HG02938 (cell line): ENCODE data around the gene NECAP2.

Source experiments
- ATAC-seq: cut with Tn5 transposase; IDR thresholded peaks from one replicate; pipeline ENCODE4 v1.9.1; 2021; ENCODE audit warnings: mild to moderate bottlenecking, moderate library complexity; ENCODE audit not compliant: unreplicated experiment

NECAP2 gene

GRCh38 chr1:16440470-16441281, at the start of gene NECAP2:
Gene NECAP2, plus strand, starts transcription at chr1:16440724. Its CDS starts 38 bp downstream, at chr1:16440762.
- peak; percentile 73 for ATAC-seq

GRCh38 chr1:16391411-16391810, 49.1 kb upstream of the NECAP2 start:
- no peak for ATAC-seq

GRCh38 chr1:16392740-16393569, 47.6 kb upstream of the NECAP2 start:
- no peak for ATAC-seq

- no peak for ATAC-seq
These were observed 46.7 kb upstream of the NECAP2 start for GRCh38 chr1:16393570-16394521.

GRCh38 chr1:16394977-16395376, 45.5 kb upstream of the NECAP2 start:
- ATAC-seq = no peak

- ATAC-seq = no peak
These were observed 43.9 kb upstream of the NECAP2 start for GRCh38 chr1:16396591-16396990.

GRCh38 chr1:16397120-16397519, 43.4 kb upstream of the NECAP2 start:
- no peak for ATAC-seq

- no peak for ATAC-seq
These were observed 42.1 kb upstream of the NECAP2 start for GRCh38 chr1:16398371-16398953.

- ATAC-seq = no peak
These were observed 37.8 kb upstream of the NECAP2 start for GRCh38 chr1:16402742-16403141.

- no peak for ATAC-seq
These were observed 35.1 kb upstream of the NECAP2 start for GRCh38 chr1:16405441-16405840.

GRCh38 chr1:16406868-16407267, 33.7 kb upstream of the NECAP2 start:
- no peak for ATAC-seq

- ATAC-seq = no peak
These were observed 30.9 kb upstream of the NECAP2 start for GRCh38 chr1:16409536-16410152.

GRCh38 chr1:16410803-16411202, 29.7 kb upstream of the NECAP2 start:
- no peak for ATAC-seq

- ATAC-seq = no peak
These were observed 27.3 kb upstream of the NECAP2 start for GRCh38 chr1:16413191-16413590.

- no peak for ATAC-seq
These were observed 21.6 kb upstream of the NECAP2 start for GRCh38 chr1:16418823-16419425.

- peak; percentile 79 for ATAC-seq
These were observed 20.0 kb upstream of the NECAP2 start for GRCh38 chr1:16420424-16421118.

- ATAC-seq = no peak
These were observed 19.3 kb upstream of the NECAP2 start for GRCh38 chr1:16421201-16421600.

- no peak for ATAC-seq
These were observed 18.5 kb upstream of the NECAP2 start for GRCh38 chr1:16422041-16422440.
